Kidney (tissue), 14 donors: Measurements from ENCODE around the gene LGR6. TPM values are rescaled to one million over a fixed set of nuclear protein-coding genes. Genes with fewer than 3 reads are reported as not detected.
"Not testable (repeated sequence)": the region's sequence is repeated elsewhere in the genome, so short reads cannot be mapped to it uniquely, and the experiment has no call there.

Experiments used
- DNase-seq, 5 donors: peaks; one replicate each; pipeline ENCODE4 v3.0.0-alpha.2; 2013 to 2020
- FAIRE-seq: peaks from 2 replicates; lab custom pipeline; 2012; peaks lifted over from hg19 to GRCh38; lab: Jason Lieb, UNC
- H3K27ac ChIP-seq, 2 donors: one replicate each; pipeline ENCODE4 v1.7.0; 2013; ENCODE audit warnings: low read depth in 2 of 2, low read length in 2 of 2, inconsistent platforms in 1 of 2
- H3K27me3 ChIP-seq: one replicate; pipeline ENCODE4 v1.7.1; 2013; ENCODE audit warnings: low read length, inconsistent platforms; ENCODE audit not compliant: control insufficient read depth, insufficient read depth
- H3K36me3 ChIP-seq, 3 donors: one replicate each; pipeline versions ENCODE4 v1.7.0 to v1.7.1; 2013; ENCODE audit warnings: low read length in 3 of 3, control low read depth in 1 of 3, inconsistent platforms in 1 of 3; ENCODE audit not compliant: insufficient read depth in 3 of 3, control insufficient read depth in 2 of 3
- H3K4me1 ChIP-seq, 3 donors: one replicate each; pipeline versions ENCODE4 v1.7.0 to v1.7.1; 2013; ENCODE audit warnings: low read length in 3 of 3, inconsistent platforms in 1 of 3, low read depth in 1 of 3; ENCODE audit not compliant: control insufficient read depth in 2 of 3, insufficient read depth in 2 of 3
- H3K4me3 ChIP-seq, 3 donors: one replicate each; pipeline versions ENCODE4 v1.7.0 to v1.8.1; 2013; ENCODE audit warnings: low read length in 3 of 3, control low read depth in 1 of 3, inconsistent platforms in 1 of 3
- H3K9ac ChIP-seq, 3 donors: one replicate each; pipeline versions ENCODE4 v1.7.0 to v1.7.1; 2013; ENCODE audit warnings: low read length in 3 of 3, control low read depth in 1 of 3, inconsistent platforms in 1 of 3
- H3K9me3 ChIP-seq, 3 donors: one replicate each; pipeline versions ENCODE4 v1.7.0 to v1.7.1; 2013; ENCODE audit warnings: low read length in 3 of 3, control low read depth in 1 of 3, inconsistent platforms in 1 of 3; ENCODE audit not compliant: control insufficient read depth in 2 of 3, insufficient read depth in 1 of 3
- intact Hi-C: fragments of 100-400 bp; cut with DNase I; formaldehyde crosslinking; loops from one replicate; pipeline ENCODE4 v1.11.1; 2022
- polyA plus RNA-seq: library from polyadenylated mRNA; stranded (reverse); fragments of 350-450 nt; fragmentation: Illumina TruSeq; extraction: RNeasy Lipid Tissue Mini Kit (QIAGEN cat#74804); gene quantifications from one replicate; pipeline ENCODE4 v1.2.3, GENCODE V29; 2014; ENCODE audit warnings: low read depth, low replicate concordance; ENCODE audit not compliant: insufficient read depth
- total RNA-seq: library from RNA; stranded (reverse); fragmentation: NEBNext Ultra II Directional; extraction: Animal tissue kit (Norgen Biotek cat#: 25700); gene quantifications from one replicate; pipeline ENCODE4 v1.2.1, GENCODE V29; 2021
- TF ChIP-seq, protein P1 (sequence below): IDR thresholded peaks from 3 replicates; pipeline ENCODE4 v1.5.1; 2012; ENCODE audit warnings: mild to moderate bottlenecking, moderate library complexity, borderline replicate concordance; ENCODE audit not compliant: insufficient read depth; ENCODE audit errors: extremely low read depth
- donor health status: control.
- donor health status: control.
- donor health status: control.
- donor health status: control.
- donor health status: control.
- donor health status: DM: yes; HTN: yes; CAD: no.
- donor health status: Normal renal cell carcinoma (clear cell type).

The LGR6 gene
- total and polyA plus RNA-seq, 2 donors from 2014 or later: 1.8 to 4.1 TPM

DNA sequence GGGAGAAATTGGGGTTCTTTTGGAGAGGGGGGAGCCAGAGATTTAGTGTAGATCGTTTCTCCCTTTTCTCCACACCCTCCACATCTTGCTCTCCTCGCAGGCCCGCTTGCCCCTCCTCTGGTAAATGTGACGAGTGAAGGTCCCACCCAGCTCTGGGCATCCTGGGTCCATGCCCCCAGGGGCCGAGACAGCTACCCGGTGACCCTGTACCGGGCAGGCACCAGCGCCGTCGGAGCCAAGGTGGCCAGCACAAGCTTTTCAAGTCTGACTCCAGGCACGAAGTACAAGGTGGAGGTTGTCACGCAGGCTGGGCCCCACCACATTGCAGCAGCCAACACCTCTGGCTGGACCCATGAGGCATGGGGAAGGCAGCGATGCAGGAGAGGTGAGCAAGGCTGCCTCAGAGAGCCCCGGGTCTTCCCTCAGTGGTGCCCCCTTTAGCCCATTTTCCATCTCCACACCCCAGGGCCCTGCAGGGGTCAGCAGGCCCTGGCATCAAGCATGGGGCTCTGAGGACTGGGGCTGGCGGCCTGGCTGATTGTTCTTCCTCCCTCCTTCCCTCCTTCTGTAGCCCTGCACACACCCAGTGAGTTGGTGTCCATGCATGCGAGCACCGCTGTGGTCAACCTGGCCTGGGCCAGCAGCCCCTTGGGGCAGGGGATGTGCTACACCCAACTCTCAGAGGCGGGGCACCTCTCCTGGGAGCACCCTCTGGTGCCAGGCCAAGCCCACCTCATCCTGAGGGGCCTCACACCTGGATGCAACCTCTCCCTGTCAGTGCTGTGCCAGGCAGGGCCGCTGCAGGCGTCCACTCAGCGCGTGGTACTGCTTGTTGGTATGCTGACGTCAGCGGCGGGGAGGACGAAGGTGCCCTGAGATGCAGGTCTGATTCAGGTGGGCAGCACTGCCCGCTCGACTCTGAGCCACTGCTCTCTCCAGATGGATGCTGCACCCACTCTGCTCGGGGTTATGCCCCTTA, 16.4 kb upstream of the LGR6 start:
- Histone ChIP-seq H3K9ac (no peak overlapping the region), H3K4me1 (no peaks in the 10 kb centered on the region), H3K4me3 (no peak overlapping the region), H3K27me3 (no peaks in the 10 kb centered on the region), H3K36me3 (no peaks in the 10 kb centered on the region), H3K27ac (no peak overlapping the region), H3K9me3 (no peaks in the 10 kb centered on the region)
- intact Hi-C loops: no loop called here
- TF ChIP-seq, protein P1, sequence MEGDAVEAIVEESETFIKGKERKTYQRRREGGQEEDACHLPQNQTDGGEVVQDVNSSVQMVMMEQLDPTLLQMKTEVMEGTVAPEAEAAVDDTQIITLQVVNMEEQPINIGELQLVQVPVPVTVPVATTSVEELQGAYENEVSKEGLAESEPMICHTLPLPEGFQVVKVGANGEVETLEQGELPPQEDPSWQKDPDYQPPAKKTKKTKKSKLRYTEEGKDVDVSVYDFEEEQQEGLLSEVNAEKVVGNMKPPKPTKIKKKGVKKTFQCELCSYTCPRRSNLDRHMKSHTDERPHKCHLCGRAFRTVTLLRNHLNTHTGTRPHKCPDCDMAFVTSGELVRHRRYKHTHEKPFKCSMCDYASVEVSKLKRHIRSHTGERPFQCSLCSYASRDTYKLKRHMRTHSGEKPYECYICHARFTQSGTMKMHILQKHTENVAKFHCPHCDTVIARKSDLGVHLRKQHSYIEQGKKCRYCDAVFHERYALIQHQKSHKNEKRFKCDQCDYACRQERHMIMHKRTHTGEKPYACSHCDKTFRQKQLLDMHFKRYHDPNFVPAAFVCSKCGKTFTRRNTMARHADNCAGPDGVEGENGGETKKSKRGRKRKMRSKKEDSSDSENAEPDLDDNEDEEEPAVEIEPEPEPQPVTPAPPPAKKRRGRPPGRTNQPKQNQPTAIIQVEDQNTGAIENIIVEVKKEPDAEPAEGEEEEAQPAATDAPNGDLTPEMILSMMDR: no peak
- DNase-seq: peak in 1 of 5 donors; percentile 62
- no peak for FAIRE-seq

DNA sequence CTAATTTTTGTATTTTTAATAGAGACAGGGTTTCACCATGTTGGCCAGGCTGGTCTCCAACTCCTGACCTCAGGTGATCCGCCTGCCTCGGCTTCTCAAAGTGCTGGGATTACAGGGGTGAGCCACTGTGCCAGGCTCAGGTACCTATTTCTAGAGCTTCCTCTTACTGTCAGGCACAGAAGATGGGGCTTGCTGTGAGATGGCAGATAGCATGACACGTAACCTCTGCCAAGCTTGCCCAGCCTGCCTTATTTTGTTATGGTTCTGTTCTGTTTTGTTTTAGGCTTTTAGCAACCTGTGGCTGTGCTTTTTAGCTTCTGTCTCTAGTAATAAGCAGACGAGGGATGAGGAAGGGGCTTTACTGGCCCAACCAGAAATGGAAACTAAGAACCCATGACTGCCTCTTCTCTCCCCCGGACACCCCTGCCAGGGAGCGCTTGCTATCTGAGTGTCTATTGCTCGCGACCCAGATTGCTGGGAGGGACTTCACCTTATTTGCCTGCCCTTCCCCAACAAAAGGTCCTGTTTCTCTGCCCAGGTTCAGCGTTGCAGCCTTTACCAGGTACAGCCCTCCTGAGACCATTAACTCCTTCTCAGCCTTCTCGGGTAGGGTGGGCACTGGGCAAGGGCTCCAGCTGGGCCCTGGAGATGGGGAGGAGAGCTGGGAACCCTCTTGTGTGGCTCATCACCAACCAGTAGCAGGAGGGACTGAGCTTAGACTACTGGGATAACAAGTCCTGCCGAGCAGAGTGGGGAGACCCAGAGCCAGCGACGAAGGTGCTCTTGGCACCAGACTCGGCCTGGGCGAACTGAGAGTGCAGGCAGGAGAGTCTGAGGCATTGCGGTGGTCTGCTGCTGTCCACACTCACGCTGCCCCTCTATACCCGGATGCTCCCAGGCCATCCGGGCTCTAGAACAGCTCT, 13.5 kb upstream of the LGR6 start:
- intact Hi-C loops: loop anchor here (5.0 to 10.0 kb wide), 2 partner anchors 132 to 535 kb away; partner anchors contain the start of gene SYT2
- Histone ChIP-seq H3K4me3 (no peak overlapping the region), H3K9me3 (no peaks in the 10 kb centered on the region), H3K4me1 (no peaks in the 10 kb centered on the region), H3K27me3 (no peaks in the 10 kb centered on the region), H3K27ac (no peak overlapping the region), H3K9ac (no peak overlapping the region), H3K36me3 (no peaks in the 10 kb centered on the region)
- DNase-seq (no peak), FAIRE-seq (no peak)
- TF ChIP-seq, protein P1: no peak

DNA sequence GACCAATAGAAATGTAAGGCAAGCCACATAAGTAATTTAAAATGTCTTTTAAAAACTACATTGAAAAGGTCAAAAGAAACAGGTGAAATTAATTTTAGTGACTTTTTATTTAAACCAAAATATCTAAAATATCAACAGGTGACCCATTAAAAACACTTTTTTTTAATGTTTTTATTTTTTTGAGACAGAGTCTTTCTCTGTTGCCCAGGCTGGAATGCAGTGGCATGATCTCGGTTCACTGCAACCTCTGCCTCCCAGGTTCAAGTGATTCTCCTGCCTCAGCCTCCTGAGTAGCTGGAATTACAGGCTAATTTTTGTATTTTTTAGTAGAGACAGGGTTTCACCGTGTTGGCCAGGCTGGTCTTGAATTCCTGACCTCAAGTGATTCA, 12.9 kb upstream of the LGR6 start:
- intact Hi-C loops: loop anchor here (5.0 to 10.0 kb wide), 2 partner anchors 132 to 534 kb away; partner anchors contain the start of gene SYT2
- DNase-seq, H3K9me3 ChIP-seq, H3K9ac ChIP-seq, H3K27ac ChIP-seq, H3K36me3 ChIP-seq, H3K4me3 ChIP-seq, FAIRE-seq, H3K27me3 ChIP-seq, H3K4me1 ChIP-seq: not testable (repeated sequence)
